C4-2B (cell line): Measurements from ENCODE around the gene TMC4.

Source experiments
- ZFX ChIP-seq: fragments of 450-650 bp; IDR thresholded peaks from 2 replicates; pipeline ENCODE4 v1.6.1; 2017
- TF ChIP-seq, protein P1 (sequence below): fragments of 450-650 bp; conservative IDR thresholded peaks from 2 replicates; pipeline ENCODE4 v1.5.1; 2017; ENCODE audit warnings: mild to moderate bottlenecking

DNA sequence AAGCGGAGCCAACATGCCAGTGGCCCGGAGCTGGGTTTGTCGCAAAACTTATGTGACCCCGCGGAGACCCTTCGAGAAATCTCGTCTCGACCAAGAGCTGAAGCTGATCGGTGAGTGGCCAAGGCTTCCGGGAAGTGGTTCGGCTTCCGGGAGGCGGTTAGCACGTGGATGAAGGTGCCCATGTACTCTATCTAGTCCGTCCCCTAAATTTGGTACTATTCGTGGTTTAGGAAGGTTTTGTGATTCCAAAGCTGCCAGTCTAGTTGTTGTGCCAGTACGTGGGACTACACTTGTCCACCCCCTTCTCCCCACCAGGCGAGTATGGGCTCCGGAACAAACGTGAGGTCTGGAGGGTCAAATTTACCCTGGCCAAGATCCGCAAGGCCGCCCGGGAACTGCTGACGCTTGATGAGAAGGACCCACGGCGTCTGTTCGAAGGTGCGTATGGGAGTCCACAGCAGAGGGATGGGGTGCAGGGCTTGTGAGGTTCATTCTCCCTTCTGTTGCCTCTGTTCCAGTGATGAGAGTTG, 28.3 kb upstream of the TMC4 start:
- TF ChIP-seq, protein P1, sequence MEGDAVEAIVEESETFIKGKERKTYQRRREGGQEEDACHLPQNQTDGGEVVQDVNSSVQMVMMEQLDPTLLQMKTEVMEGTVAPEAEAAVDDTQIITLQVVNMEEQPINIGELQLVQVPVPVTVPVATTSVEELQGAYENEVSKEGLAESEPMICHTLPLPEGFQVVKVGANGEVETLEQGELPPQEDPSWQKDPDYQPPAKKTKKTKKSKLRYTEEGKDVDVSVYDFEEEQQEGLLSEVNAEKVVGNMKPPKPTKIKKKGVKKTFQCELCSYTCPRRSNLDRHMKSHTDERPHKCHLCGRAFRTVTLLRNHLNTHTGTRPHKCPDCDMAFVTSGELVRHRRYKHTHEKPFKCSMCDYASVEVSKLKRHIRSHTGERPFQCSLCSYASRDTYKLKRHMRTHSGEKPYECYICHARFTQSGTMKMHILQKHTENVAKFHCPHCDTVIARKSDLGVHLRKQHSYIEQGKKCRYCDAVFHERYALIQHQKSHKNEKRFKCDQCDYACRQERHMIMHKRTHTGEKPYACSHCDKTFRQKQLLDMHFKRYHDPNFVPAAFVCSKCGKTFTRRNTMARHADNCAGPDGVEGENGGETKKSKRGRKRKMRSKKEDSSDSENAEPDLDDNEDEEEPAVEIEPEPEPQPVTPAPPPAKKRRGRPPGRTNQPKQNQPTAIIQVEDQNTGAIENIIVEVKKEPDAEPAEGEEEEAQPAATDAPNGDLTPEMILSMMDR = no peak
- TF ChIP-seq ZFX = no peak
